ENCODE data around the gene ELAVL1. TPM values are rescaled to one million over a fixed set of nuclear protein-coding genes. Genes with fewer than 3 reads are reported as not detected.
A peak's percentile ranks its signal among the peaks of the same experiment; 100 is the strongest.

ELAVL1 gene
- total RNA-seq, 6 experiments from 2014 or later, result 25.3 to 33.6 (median 30.3) TPM

GRCh38 chr19:7944177-7944761 is 61.2 kb downstream of the ELAVL1 start:
- H3K9me3 ChIP-seq, result no peaks in the 10 kb centered on the region
- peak; percentile 84 to 89 (median 86) for TF ChIP-seq CTCF (IDR thresholded peaks at IDR 0.05)
- no peak for TF ChIP-seq POLR2A (IDR thresholded peaks at IDR 0.05)
- no peaks in the 10 kb centered on the region for H3K27me3 ChIP-seq
- ATAC-seq (peak; percentile 65 to 70 (median 66)), DNase-seq (peak; percentile 78 to 86 (median 81))
- peaks cover 0 to 10% (median 5%) of the 10 kb centered on the region in 4 donors for H3K36me3 ChIP-seq
- H3K4me3 ChIP-seq, result peak overlapping the region; percentile 53 to 94 (median 74)
- intact Hi-C loops (cut with DNase I), result loop anchor here in 1 of 2 donors (10.0 kb wide), 1 partner anchor 311 kb away; no protein-coding TSS in a partner anchor
- WGBS (ENCODE audit: insufficient coverage, low coverage, low lambda C conversion rate, missing lambda C conversion rate), result 21% methylated on average over 17 of the region's 18 CpGs
- peaks cover 0 to 13% (median 0%) of the 10 kb centered on the region in 4 donors for H3K4me1 ChIP-seq
- H3K27ac ChIP-seq, result peak overlapping the region; percentile 71 to 82 (median 71)

- intact Hi-C loops (cut with DNase I), result loop anchor here in 1 of 2 donors (10.0 kb wide), 1 partner anchor 311 kb away; no protein-coding TSS in a partner anchor
- Histone ChIP-seq H3K27me3 (no peaks in the 10 kb centered on the region), H3K4me1 (peaks cover 0 to 13% (median 0%) of the 10 kb centered on the region in 4 donors), H3K27ac (peak within 1 kb of the TSS; percentile 89 to 97 (median 93)), H3K36me3 (peaks cover 0 to 12% (median 5%) of the 10 kb centered on the region in 4 donors), H3K9me3 (no peaks in the 10 kb centered on the region), H3K4me3 (peak within 1 kb of the TSS; percentile 74 to 94 (median 94))
- ATAC-seq (peak; percentile 95 to 98 (median 96)), DNase-seq (peak; percentile 99 to 100 (median 99))
- TF ChIP-seq POLR2A (IDR thresholded peaks at IDR 0.05) (peak; percentile 74), CTCF (IDR thresholded peaks at IDR 0.05) (no peak)
- WGBS (ENCODE audit: insufficient coverage, low coverage, low lambda C conversion rate, missing lambda C conversion rate), result 0% methylated on average over 8 of the region's 56 CpGs
Observed at GRCh38 chr19:7943444-7944176, 61.8 kb downstream of the ELAVL1 start, which contains the start of gene TIMM44. TSS of gene TIMM44 (minus strand) at chr19:7943666. CDS start at chr19:7943651, 15 bp downstream.

- 3% methylated on average over 26 of the region's 33 CpGs for WGBS (ENCODE audit: insufficient coverage, low coverage, low lambda C conversion rate, missing lambda C conversion rate)
- Histone ChIP-seq H3K27ac (peak overlapping the region; percentile 89 to 97 (median 93)), H3K36me3 (peaks cover 0 to 16% (median 6%) of the 10 kb centered on the region in 4 donors), H3K9me3 (no peaks in the 10 kb centered on the region), H3K4me3 (peak overlapping the region; percentile 74 to 94 (median 94)), H3K27me3 (no peaks in the 10 kb centered on the region), H3K4me1 (peaks cover 0 to 13% (median 0%) of the 10 kb centered on the region in 4 donors)
- peak in 3 of 4 donors; percentile 31 to 56 (median 56) for ATAC-seq
- peak in 1 of 3 donors; percentile 66 for DNase-seq
- no peak for TF ChIP-seq CTCF (IDR thresholded peaks at IDR 0.05)
- no peak for TF ChIP-seq POLR2A (IDR thresholded peaks at IDR 0.05)
- intact Hi-C loops (cut with DNase I), result loop anchor here in 1 of 2 donors (10.0 kb wide), 1 partner anchor 312 kb away; no protein-coding TSS in a partner anchor
Observed at GRCh38 chr19:7942981-7943443, 62.4 kb downstream of the ELAVL1 start.

- H3K36me3 ChIP-seq, result peaks cover 0 to 26% (median 11%) of the 10 kb centered on the region in 4 donors
- intact Hi-C loops (cut with DNase I), result loop anchor here in 1 of 2 donors (10.0 kb wide), 1 partner anchor 313 kb away; no protein-coding TSS in a partner anchor
- no peak overlapping the region for H3K4me3 ChIP-seq
- no peaks in the 10 kb centered on the region for H3K27me3 ChIP-seq
- ATAC-seq (no peak), DNase-seq (no peak)
- 84% methylated on average over 7 of the region's 19 CpGs for WGBS (ENCODE audit: insufficient coverage, low coverage, low lambda C conversion rate, missing lambda C conversion rate)
- peaks cover 0 to 13% (median 0%) of the 10 kb centered on the region in 4 donors for H3K4me1 ChIP-seq
- no peaks in the 10 kb centered on the region for H3K9me3 ChIP-seq
- H3K27ac ChIP-seq, result no peak overlapping the region
- TF ChIP-seq CTCF (IDR thresholded peaks at IDR 0.05) (no peak), POLR2A (IDR thresholded peaks at IDR 0.05) (no peak)
Observed at GRCh38 chr19:7941895-7942596, 63.4 kb downstream of the ELAVL1 start.

All from right lobe of liver (tissue), 6 donors.